Glutamatergic neuron (in vitro differentiated cells): ENCODE results near the gene HK1. TPM values are rescaled to one million over a fixed set of nuclear protein-coding genes. Genes with fewer than 3 reads are reported as not detected.

Source experiments
- DNase-seq: peaks from one replicate; pipeline ENCODE4 v3.0.0; 2022
- H3K27ac Mint-ChIP-seq: one replicate; pipeline ENCODE4 v1.8.0; 2020; ENCODE audit warnings: mild to moderate bottlenecking, mixed read lengths, inconsistent platforms; ENCODE audit not compliant: unreplicated experiment
- H3K27me3 Mint-ChIP-seq: one replicate; pipeline ENCODE4 v1.8.0; 2020; ENCODE audit warnings: mild to moderate bottlenecking, moderate library complexity, mixed read lengths, inconsistent platforms; ENCODE audit not compliant: unreplicated experiment
- H3K36me3 Mint-ChIP-seq: one replicate; pipeline ENCODE4 v1.8.0; 2020; ENCODE audit warnings: mild to moderate bottlenecking, mixed read lengths, inconsistent platforms; ENCODE audit not compliant: unreplicated experiment
- H3K4me1 Mint-ChIP-seq: one replicate; pipeline ENCODE4 v1.8.0; 2020; ENCODE audit warnings: mild to moderate bottlenecking, low read depth, mixed read lengths, inconsistent platforms; ENCODE audit not compliant: unreplicated experiment
- H3K4me3 Mint-ChIP-seq: one replicate; pipeline ENCODE4 v1.8.0; 2020; ENCODE audit warnings: mild to moderate bottlenecking, mixed read lengths, inconsistent platforms; ENCODE audit not compliant: unreplicated experiment
- H3K9me3 Mint-ChIP-seq: one replicate; pipeline ENCODE4 v1.8.0; 2020; ENCODE audit warnings: mild to moderate bottlenecking, moderate library complexity, mixed read lengths, inconsistent platforms; ENCODE audit not compliant: unreplicated experiment
- total RNA-seq: library from RNA; stranded (reverse); fragmentation: NEBNext Ultra II Directional; extraction: Animal tissue kit (Norgen Biotek cat#: 25700); gene quantifications from one replicate; pipeline ENCODE4 v1.2.1, GENCODE V29; 2021; ENCODE audit not compliant: unreplicated experiment
- TF ChIP-seq, protein P1 (sequence below): fragments of 200-600 bp; sonication (generic); IDR thresholded peaks from one replicate; pipeline ENCODE4 v1.5.0; 2021; ENCODE audit not compliant: partially characterized antibody, unreplicated experiment

Gene HK1
- total RNA-seq, 1 donor from 2014 or later, result 240 TPM

DNA sequence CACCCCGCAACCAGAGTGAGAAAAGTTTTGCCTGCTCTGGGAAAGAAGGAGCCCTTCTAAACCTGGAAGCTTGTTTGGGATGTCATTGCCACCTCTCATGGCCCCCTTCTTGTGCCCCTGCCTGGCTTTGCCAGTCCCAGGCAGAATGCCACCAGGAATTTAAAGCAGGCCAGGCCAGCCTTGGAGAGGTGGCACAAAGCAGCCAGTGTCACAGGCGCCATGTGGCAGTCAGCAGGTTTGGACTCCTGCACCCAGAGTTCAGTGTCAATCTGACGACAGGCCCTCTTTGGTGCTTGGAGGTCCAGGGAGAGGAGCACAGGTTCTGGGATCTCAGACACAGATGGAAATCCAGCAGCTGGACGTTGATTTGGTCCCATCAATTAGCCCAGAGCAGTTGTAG is 12.7 kb downstream of the HK1 start:
- Mint-ChIP-seq H3K9me3 (peaks cover 4% of the 10 kb centered on the region), H3K4me3 (no peak overlapping the region), H3K4me1 (peaks cover 9% of the 10 kb centered on the region), H3K27ac (no peak overlapping the region), H3K27me3 (no peaks in the 10 kb centered on the region), H3K36me3 (no peaks in the 10 kb centered on the region)
- no peak for DNase-seq
- TF ChIP-seq, protein P1, sequence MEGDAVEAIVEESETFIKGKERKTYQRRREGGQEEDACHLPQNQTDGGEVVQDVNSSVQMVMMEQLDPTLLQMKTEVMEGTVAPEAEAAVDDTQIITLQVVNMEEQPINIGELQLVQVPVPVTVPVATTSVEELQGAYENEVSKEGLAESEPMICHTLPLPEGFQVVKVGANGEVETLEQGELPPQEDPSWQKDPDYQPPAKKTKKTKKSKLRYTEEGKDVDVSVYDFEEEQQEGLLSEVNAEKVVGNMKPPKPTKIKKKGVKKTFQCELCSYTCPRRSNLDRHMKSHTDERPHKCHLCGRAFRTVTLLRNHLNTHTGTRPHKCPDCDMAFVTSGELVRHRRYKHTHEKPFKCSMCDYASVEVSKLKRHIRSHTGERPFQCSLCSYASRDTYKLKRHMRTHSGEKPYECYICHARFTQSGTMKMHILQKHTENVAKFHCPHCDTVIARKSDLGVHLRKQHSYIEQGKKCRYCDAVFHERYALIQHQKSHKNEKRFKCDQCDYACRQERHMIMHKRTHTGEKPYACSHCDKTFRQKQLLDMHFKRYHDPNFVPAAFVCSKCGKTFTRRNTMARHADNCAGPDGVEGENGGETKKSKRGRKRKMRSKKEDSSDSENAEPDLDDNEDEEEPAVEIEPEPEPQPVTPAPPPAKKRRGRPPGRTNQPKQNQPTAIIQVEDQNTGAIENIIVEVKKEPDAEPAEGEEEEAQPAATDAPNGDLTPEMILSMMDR, result no peak

DNA sequence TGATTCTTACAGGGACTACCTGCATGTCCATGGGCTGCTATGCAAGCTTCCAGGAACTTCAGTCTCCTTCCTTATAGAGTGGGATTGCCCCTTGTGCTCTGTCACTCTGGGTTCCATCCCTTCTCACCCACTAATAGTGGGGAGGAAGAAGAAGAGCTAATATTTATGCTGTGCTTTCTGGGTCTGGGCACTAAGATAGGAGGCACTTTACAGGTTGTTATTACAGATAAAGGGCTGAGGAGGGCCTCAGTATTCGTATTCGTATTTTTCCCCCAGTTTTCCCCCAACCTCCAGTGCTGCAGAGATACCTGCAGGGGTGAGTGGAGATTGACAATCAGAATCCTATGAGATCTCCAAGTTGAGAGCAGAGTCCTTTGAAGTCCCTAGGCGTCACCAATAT is 14.2 kb downstream of the HK1 start:
- Mint-ChIP-seq H3K4me3 (no peak overlapping the region), H3K27me3 (no peaks in the 10 kb centered on the region), H3K36me3 (no peaks in the 10 kb centered on the region), H3K9me3 (peaks cover 5% of the 10 kb centered on the region), H3K4me1 (peaks cover 9% of the 10 kb centered on the region), H3K27ac (no peak overlapping the region)
- no peak for DNase-seq
- TF ChIP-seq, protein P1, result no peak

DNA sequence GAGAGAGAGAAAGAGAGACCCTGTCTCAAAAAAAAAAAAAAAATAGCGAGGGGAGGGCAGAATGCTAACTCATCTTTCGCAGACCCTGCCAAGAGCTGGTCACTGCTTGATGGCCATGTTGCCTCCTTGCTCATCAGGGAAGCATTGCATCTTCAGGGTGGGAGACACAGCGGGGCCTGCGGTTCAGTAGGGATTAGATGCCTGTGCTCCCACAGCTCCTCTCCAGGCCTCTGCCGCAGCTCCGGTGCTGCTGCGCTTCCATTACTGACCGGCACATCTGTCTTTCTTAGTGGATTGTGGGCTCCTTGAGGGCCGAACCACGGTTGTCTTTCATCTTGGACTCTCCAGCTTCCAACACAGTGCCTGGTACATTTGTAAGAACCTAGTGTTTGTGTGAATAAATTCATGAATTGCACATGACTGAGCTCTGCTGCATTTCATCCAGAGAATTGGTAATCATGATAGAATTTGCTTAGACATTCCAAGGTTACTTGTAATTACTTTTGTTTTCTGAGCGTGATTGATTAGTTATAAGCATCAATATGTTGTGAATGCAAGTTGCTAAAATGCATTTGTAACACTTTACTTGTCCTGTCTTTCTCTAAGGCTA is 16.8 kb downstream of the HK1 start:
- no peak for DNase-seq
- H3K4me1 Mint-ChIP-seq, result peaks cover 9% of the 10 kb centered on the region
- H3K27me3 Mint-ChIP-seq, result no peaks in the 10 kb centered on the region
- peaks cover 7% of the 10 kb centered on the region for H3K9me3 Mint-ChIP-seq
- H3K36me3 Mint-ChIP-seq, result no peaks in the 10 kb centered on the region
- TF ChIP-seq, protein P1, result no peak
- H3K4me3 Mint-ChIP-seq, result no peak overlapping the region
- no peak overlapping the region for H3K27ac Mint-ChIP-seq

DNA sequence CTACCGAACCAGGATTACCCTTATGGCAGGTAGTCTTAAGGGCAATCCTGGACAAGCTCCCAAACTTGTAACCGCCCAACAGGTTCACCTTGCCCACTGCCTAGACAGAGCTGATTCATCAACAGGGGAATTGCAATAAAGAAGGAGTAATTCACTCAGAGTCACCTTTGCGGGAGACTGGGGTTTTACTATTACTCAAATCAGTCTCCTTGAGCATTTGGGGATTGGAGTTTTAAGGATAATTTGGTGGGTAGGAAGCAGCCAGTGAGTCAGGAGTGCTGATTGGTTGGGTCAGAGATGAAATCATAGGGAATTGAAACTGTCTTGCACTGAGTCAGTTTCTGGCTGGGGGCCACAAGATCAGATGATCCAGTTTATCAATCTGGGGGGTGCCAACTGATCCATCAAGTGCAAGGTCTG is 25.3 kb downstream of the HK1 start:
- Mint-ChIP-seq H3K9me3 (peaks cover 7% of the 10 kb centered on the region), H3K36me3 (no peaks in the 10 kb centered on the region), H3K4me1 (peaks cover 16% of the 10 kb centered on the region), H3K4me3 (no peak overlapping the region), H3K27me3 (peaks cover 4% of the 10 kb centered on the region), H3K27ac (no peak overlapping the region)
- DNase-seq, result no peak
- TF ChIP-seq, protein P1, result no peak

DNA sequence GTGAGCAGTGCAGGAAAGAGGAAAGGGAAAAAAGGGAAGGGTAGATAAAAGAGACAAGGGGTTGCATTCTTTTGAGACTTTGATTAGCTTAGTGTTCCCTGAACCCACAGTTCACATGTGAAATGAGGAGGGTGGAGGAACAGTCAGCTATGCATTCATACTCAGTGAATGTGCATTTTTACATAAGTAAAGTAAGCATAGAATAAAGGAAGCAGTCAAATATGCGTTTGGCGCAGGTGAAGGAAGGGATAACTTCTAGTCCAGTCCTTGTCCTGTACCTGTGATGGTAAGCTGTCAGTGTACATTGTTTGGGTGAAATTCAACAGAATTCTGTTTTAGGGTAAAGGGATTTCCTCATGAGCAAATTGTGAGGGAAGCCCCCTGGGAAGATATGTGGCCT is 28.1 kb downstream of the HK1 start:
- H3K4me3 Mint-ChIP-seq, result no peak overlapping the region

More for the DNA sequence above, 28.1 kb downstream of the HK1 start:
- TF ChIP-seq, protein P1, result no peak
- no peak for DNase-seq
- Mint-ChIP-seq H3K9me3 (peaks cover 5% of the 10 kb centered on the region), H3K27me3 (peaks cover 6% of the 10 kb centered on the region), H3K27ac (no peak overlapping the region), H3K36me3 (no peaks in the 10 kb centered on the region), H3K4me1 (peaks cover 16% of the 10 kb centered on the region)
